ENCODE measurements around the gene MAK. TPM values are rescaled to one million over a fixed set of nuclear protein-coding genes. Genes with fewer than 3 reads are reported as not detected.

MAK gene
- total and polyA plus RNA-seq, 8 donors, result 0.05 to 0.33 (median 0.10) TPM

GRCh38 chr6:10801224-10801848, 37.0 kb downstream of the MAK start:
- H3K9me3 ChIP-seq, result no peaks in the 10 kb centered on the region
- 17 to 27% methylated on average over 2 of the region's 2 CpGs for WGBS, 2 donors
- H3K27me3 ChIP-seq, result no peaks in the 10 kb centered on the region
- DNase-seq (peak; percentile 29 to 80 (median 58)), ATAC-seq (peak; percentile 92 to 100 (median 98)), FAIRE-seq (peak; percentile 43)
- intact Hi-C loops (cut with DNase I), result loop anchor here in 1 of 3 donors (5.0 kb wide), 1 partner anchor 324 kb away; no protein-coding TSS in a partner anchor
- no peaks in the 10 kb centered on the region for H3K4me1 ChIP-seq
- no peak overlapping the region for H3K4me3 ChIP-seq
- TF ChIP-seq, protein P1, sequence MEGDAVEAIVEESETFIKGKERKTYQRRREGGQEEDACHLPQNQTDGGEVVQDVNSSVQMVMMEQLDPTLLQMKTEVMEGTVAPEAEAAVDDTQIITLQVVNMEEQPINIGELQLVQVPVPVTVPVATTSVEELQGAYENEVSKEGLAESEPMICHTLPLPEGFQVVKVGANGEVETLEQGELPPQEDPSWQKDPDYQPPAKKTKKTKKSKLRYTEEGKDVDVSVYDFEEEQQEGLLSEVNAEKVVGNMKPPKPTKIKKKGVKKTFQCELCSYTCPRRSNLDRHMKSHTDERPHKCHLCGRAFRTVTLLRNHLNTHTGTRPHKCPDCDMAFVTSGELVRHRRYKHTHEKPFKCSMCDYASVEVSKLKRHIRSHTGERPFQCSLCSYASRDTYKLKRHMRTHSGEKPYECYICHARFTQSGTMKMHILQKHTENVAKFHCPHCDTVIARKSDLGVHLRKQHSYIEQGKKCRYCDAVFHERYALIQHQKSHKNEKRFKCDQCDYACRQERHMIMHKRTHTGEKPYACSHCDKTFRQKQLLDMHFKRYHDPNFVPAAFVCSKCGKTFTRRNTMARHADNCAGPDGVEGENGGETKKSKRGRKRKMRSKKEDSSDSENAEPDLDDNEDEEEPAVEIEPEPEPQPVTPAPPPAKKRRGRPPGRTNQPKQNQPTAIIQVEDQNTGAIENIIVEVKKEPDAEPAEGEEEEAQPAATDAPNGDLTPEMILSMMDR (IDR thresholded peaks at IDR 0.05), result peak; percentile 95 to 98 (median 96)
- H3K36me3 ChIP-seq, result no peaks in the 10 kb centered on the region
- no peak overlapping the region for H3K27ac ChIP-seq

DNA sequence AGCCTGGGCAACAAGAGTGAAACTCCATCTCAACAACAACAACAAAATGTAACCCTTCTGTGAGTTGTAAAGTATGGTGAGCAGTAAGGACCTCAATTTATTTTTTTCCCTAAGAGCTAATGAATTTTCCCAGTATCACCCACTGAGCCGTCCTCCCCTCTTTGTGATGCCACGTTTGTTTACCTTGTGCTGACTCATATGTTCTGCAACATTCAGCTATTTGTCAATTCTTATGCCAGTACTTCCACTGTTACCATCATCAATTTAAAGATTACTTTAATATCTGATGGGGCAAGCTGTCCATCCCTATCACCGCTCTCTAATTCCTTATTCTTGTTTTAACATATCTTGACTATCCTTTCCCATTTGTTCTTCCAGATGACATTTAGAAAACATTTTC, 37.5 kb downstream of the MAK start:
- Histone ChIP-seq H3K4me3 (no peak overlapping the region), H3K9me3 (no peaks in the 10 kb centered on the region), H3K4me1 (no peaks in the 10 kb centered on the region), H3K36me3 (no peaks in the 10 kb centered on the region), H3K27ac (no peak overlapping the region), H3K27me3 (no peaks in the 10 kb centered on the region)
- intact Hi-C loops (cut with DNase I), result loop anchor here in 1 of 3 donors (5.0 kb wide), 1 partner anchor 324 kb away; no protein-coding TSS in a partner anchor
- TF ChIP-seq, protein P1 (IDR thresholded peaks at IDR 0.05), result no peak
- ATAC-seq (peak; percentile 70 to 85 (median 80)), DNase-seq (no peak), FAIRE-seq (no peak)
- WGBS, 2 donors, result 45 to 63% methylated on average over 3 of the region's 3 CpGs

DNA sequence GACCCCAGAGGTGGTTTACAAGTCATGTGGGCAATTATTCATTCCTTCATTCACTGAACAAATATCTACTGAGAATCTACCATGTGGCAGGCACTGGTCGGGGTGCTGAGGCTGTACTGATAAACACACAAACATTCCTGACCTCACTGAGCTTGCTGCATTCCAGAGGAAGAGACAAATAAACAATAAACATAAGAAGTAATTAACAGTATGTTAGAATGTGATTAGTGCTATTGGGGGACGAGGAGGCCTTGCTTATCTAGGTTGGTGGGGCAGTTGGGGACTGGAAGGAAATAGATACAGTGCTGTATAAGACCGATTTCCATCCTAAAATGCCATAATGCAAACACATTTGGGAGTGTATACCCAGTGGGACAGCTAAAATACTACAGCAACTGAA, 44.1 kb downstream of the MAK start:
- FAIRE-seq, result no peak
- Histone ChIP-seq H3K27ac (no peak overlapping the region), H3K4me3 (no peak overlapping the region), H3K9me3 (no peaks in the 10 kb centered on the region), H3K4me1 (no peaks in the 10 kb centered on the region), H3K27me3 (no peaks in the 10 kb centered on the region), H3K36me3 (no peaks in the 10 kb centered on the region)
- intact Hi-C loops (cut with DNase I), result no loop called here
- no peak for DNase-seq
- WGBS, 2 donors, result 65 to 71% methylated on average over 3 of the region's 3 CpGs
- TF ChIP-seq, protein P1 (IDR thresholded peaks at IDR 0.05), result no peak
- ATAC-seq, result no peak

DNA sequence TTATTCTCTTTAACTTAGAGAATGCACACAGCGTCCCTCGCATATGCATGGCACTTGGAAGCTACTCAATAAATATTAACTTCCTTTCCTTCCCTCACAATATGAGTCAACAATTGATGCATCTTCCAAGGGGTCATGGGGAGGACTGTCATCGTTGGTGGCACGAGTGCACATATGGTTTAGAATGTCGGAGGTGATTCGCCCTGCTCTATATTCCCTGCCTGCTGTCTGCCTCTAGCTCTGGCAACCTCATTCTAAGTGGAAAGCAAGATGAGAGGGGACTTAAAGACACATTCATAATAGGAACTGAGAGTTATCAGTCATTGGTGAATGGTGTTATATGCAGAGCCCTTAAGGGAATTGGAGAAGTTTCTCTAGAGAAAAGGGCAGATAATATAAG, 44.6 kb downstream of the MAK start:
- H3K27ac ChIP-seq, result no peak overlapping the region
- no peaks in the 10 kb centered on the region for H3K4me1 ChIP-seq
- DNase-seq (no peak), FAIRE-seq (no peak), ATAC-seq (no peak)
- intact Hi-C loops (cut with DNase I), result no loop called here
- TF ChIP-seq, protein P1 (IDR thresholded peaks at IDR 0.05), result no peak
- H3K36me3 ChIP-seq, result no peaks in the 10 kb centered on the region
- no peaks in the 10 kb centered on the region for H3K9me3 ChIP-seq
- no peaks in the 10 kb centered on the region for H3K27me3 ChIP-seq
- 93 to 97% methylated on average over 6 of the region's 6 CpGs for WGBS, 2 donors
- no peak overlapping the region for H3K4me3 ChIP-seq

GRCh38 chr6:10793035-10793434, 45.3 kb downstream of the MAK start:
- H3K27me3 ChIP-seq, result no peaks in the 10 kb centered on the region
- TF ChIP-seq, protein P1 (IDR thresholded peaks at IDR 0.05), result no peak
- H3K27ac ChIP-seq, result no peak overlapping the region
- no peaks in the 10 kb centered on the region for H3K9me3 ChIP-seq
- WGBS, 2 donors, result 85 to 90% methylated on average over 3 of the region's 3 CpGs
- DNase-seq, result no peak
- H3K4me1 ChIP-seq, result no peaks in the 10 kb centered on the region
- no peak for ATAC-seq
- no peak overlapping the region for H3K4me3 ChIP-seq
- no peak for FAIRE-seq
- intact Hi-C loops (cut with DNase I), result no loop called here
- H3K36me3 ChIP-seq, result no peaks in the 10 kb centered on the region
